ENCODE measurements around the gene PPIE. TPM values are rescaled to one million over a fixed set of nuclear protein-coding genes. Genes with fewer than 3 reads are reported as not detected.

PPIE gene
- total RNA-seq, 1 donor from 2014 or later, result 67.1 TPM

DNA sequence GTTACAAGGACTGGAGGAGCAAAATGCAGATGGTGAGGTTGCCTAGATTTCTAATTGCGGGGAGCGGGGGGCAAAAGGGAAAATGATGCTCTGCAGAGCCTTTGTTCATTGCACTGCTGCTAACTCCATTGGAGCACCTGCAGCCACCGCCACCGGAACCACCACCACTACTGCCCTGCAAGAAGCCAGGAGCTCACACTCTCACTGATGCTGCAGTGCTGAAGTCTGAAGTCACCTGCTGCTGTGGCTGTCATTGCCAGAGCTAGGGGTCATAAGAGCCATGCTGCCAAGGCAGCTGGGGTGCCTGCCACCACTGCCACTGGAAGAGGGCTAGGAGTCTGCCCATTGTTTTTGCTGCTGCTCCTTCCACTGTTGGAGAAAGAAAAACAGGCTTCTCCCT lies 40.1 kb upstream of the PPIE start:
- FAIRE-seq, result no peak
- peaks cover 8% of the 10 kb centered on the region for H3K27me3 ChIP-seq (ENCODE audit: control insufficient read depth, insufficient read depth, low read length)
- no peak overlapping the region for H3K4me3 ChIP-seq (ENCODE audit: low read depth, low read length)
- no peaks in the 10 kb centered on the region for H3K36me3 ChIP-seq (ENCODE audit: control insufficient read depth, insufficient read depth, low read length)
- TF ChIP-seq, protein P1, sequence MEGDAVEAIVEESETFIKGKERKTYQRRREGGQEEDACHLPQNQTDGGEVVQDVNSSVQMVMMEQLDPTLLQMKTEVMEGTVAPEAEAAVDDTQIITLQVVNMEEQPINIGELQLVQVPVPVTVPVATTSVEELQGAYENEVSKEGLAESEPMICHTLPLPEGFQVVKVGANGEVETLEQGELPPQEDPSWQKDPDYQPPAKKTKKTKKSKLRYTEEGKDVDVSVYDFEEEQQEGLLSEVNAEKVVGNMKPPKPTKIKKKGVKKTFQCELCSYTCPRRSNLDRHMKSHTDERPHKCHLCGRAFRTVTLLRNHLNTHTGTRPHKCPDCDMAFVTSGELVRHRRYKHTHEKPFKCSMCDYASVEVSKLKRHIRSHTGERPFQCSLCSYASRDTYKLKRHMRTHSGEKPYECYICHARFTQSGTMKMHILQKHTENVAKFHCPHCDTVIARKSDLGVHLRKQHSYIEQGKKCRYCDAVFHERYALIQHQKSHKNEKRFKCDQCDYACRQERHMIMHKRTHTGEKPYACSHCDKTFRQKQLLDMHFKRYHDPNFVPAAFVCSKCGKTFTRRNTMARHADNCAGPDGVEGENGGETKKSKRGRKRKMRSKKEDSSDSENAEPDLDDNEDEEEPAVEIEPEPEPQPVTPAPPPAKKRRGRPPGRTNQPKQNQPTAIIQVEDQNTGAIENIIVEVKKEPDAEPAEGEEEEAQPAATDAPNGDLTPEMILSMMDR (IDR thresholded peaks at IDR 0.05; ENCODE audit: insufficient read depth, low read length, severe bottlenecking), result no peak
- no peak for DNase-seq (ENCODE audit: low read depth)

- H3K4me3 ChIP-seq (ENCODE audit: low read depth, low read length), result no peak overlapping the region
- H3K27me3 ChIP-seq (ENCODE audit: control insufficient read depth, insufficient read depth, low read length), result peaks cover 8% of the 10 kb centered on the region
- TF ChIP-seq, protein P1 (IDR thresholded peaks at IDR 0.05; ENCODE audit: insufficient read depth, low read length, severe bottlenecking), result no peak
- no peak for FAIRE-seq
- no peak for DNase-seq (ENCODE audit: low read depth)
- H3K36me3 ChIP-seq (ENCODE audit: control insufficient read depth, insufficient read depth, low read length), result no peaks in the 10 kb centered on the region
Measured at GRCh38 chr1:39699419-39699818, 39.3 kb upstream of the PPIE start.

DNA sequence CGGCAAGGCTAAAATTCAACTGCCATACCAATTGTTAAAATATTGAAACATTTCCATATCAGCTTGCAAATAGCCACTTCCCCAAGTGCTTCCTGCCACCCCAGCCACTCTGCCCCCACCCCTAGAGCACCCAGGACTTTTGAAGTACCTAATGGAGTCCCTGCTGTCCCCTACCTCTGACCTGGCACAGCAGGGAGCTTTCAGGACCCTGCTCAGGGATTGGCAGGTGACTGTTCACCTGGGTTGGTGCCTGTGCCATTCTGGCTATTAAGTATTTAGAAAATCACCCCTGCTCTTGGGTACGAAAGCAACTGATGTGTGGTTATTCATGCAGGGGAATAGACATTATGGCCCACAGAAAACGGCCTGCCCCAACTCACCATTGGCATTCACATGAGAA lies 38.3 kb upstream of the PPIE start:
- Histone ChIP-seq H3K4me3 (ENCODE audit: low read depth, low read length) (no peak overlapping the region), H3K27me3 (ENCODE audit: control insufficient read depth, insufficient read depth, low read length) (peaks cover 8% of the 10 kb centered on the region), H3K36me3 (ENCODE audit: control insufficient read depth, insufficient read depth, low read length) (no peaks in the 10 kb centered on the region)
- FAIRE-seq (no peak), DNase-seq (ENCODE audit: low read depth) (no peak)
- TF ChIP-seq, protein P1 (IDR thresholded peaks at IDR 0.05; ENCODE audit: insufficient read depth, low read length, severe bottlenecking), result no peak

- Histone ChIP-seq H3K27me3 (ENCODE audit: control insufficient read depth, insufficient read depth, low read length) (peaks cover 7% of the 10 kb centered on the region), H3K4me3 (ENCODE audit: low read depth, low read length) (peak overlapping the region; percentile 10), H3K36me3 (ENCODE audit: control insufficient read depth, insufficient read depth, low read length) (no peaks in the 10 kb centered on the region)
- no peak for FAIRE-seq
- DNase-seq (ENCODE audit: low read depth), result peak; percentile 35
- TF ChIP-seq, protein P1 (IDR thresholded peaks at IDR 0.05; ENCODE audit: insufficient read depth, low read length, severe bottlenecking), result no peak
Measured at GRCh38 chr1:39701049-39701439, 37.6 kb upstream of the PPIE start.

- H3K27me3 ChIP-seq (ENCODE audit: control insufficient read depth, insufficient read depth, low read length), result no peaks in the 10 kb centered on the region
- H3K4me3 ChIP-seq (ENCODE audit: low read depth, low read length), result no peak overlapping the region
Measured at GRCh38 chr1:39704757-39705156, 33.9 kb upstream of the PPIE start.

DNA sequence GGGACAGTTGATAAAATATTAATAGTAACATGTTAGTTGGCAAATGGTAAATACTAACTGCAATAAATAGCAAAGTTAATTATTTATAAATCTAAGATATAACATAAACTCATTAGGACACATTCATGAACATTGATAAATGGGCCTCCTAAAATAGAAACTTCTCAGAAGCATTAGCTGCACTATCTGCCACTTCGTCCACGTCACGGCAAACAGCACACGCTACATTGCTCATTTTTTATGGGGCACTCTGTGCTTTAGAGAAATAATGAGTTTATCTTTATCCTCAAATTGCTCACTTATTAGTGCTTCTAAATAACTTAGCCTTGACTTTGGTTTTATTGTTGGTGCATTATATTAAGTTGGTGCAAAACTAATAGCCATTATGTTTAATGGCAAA lies 31.2 kb upstream of the PPIE start:
- TF ChIP-seq, protein P1 (IDR thresholded peaks at IDR 0.05; ENCODE audit: insufficient read depth, low read length, severe bottlenecking), result no peak
- no peak for FAIRE-seq
- Histone ChIP-seq H3K4me3 (ENCODE audit: low read depth, low read length) (no peak overlapping the region), H3K36me3 (ENCODE audit: control insufficient read depth, insufficient read depth, low read length) (no peaks in the 10 kb centered on the region), H3K27me3 (ENCODE audit: control insufficient read depth, insufficient read depth, low read length) (no peaks in the 10 kb centered on the region)
- no peak for DNase-seq (ENCODE audit: low read depth)

More at GRCh38 chr1:39704757-39705156, 33.9 kb upstream of the PPIE start:
- FAIRE-seq, result no peak
- DNase-seq (ENCODE audit: low read depth), result no peak
- H3K36me3 ChIP-seq (ENCODE audit: control insufficient read depth, insufficient read depth, low read length), result no peaks in the 10 kb centered on the region
- TF ChIP-seq, protein P1 (IDR thresholded peaks at IDR 0.05; ENCODE audit: insufficient read depth, low read length, severe bottlenecking), result no peak

Measured in bronchial epithelial cell (primary cell).